ENCODE results near the gene MAMLD1.
A peak's percentile ranks its signal among the peaks of the same experiment; 100 is the strongest.

The MAMLD1 gene

GRCh38 chrX:150508451-150509367 lies 145.6 kb downstream of the MAMLD1 start:
- Histone ChIP-seq H3K9ac (ENCODE audit: low read length) (peak overlapping the region; percentile 46), H3K36me3 (ENCODE audit: control insufficient read depth, insufficient read depth, low read length) (no peaks in the 10 kb centered on the region), H3K4me3 (ENCODE audit: low read depth, low read length) (no peak overlapping the region), H3K27me3 (ENCODE audit: control insufficient read depth, insufficient read depth, low read length) (no peaks in the 10 kb centered on the region; the same call in 1 of the 2 replicates), H3K27ac (ENCODE audit: low read depth, low read length) (no peak overlapping the region; the same call in 1 of the 2 replicates), H3K9me3 (ENCODE audit: control insufficient read depth, insufficient read depth, low read depth, low read length) (no peaks in the 10 kb centered on the region), H3K4me1 (ENCODE audit: control insufficient read depth, insufficient read depth, low read length) (peaks cover 73% of the 10 kb centered on the region)

- H3K36me3 ChIP-seq (ENCODE audit: control insufficient read depth, insufficient read depth, low read length): no peaks in the 10 kb centered on the region
- peaks cover 3% of the 10 kb centered on the region; the same call in 1 of the 2 replicates for H3K27me3 ChIP-seq (ENCODE audit: control insufficient read depth, insufficient read depth, low read length)
- H3K27ac ChIP-seq (ENCODE audit: low read depth, low read length): no peak overlapping the region
- H3K9ac ChIP-seq (ENCODE audit: low read length): no peak overlapping the region
- no peaks in the 10 kb centered on the region for H3K9me3 ChIP-seq (ENCODE audit: control insufficient read depth, insufficient read depth, low read depth, low read length)
- no peak overlapping the region for H3K4me3 ChIP-seq (ENCODE audit: low read depth, low read length)
- H3K4me1 ChIP-seq (ENCODE audit: control insufficient read depth, insufficient read depth, low read length): peaks cover 73% of the 10 kb centered on the region
These were observed 146.6 kb downstream of the MAMLD1 start for GRCh38 chrX:150509703-150510102.

- Histone ChIP-seq H3K27ac (ENCODE audit: low read depth, low read length) (no peak overlapping the region), H3K36me3 (ENCODE audit: control insufficient read depth, insufficient read depth, low read length) (no peaks in the 10 kb centered on the region), H3K4me1 (ENCODE audit: control insufficient read depth, insufficient read depth, low read length) (peaks cover 47% of the 10 kb centered on the region), H3K9me3 (ENCODE audit: control insufficient read depth, insufficient read depth, low read depth, low read length) (no peaks in the 10 kb centered on the region), H3K27me3 (ENCODE audit: control insufficient read depth, insufficient read depth, low read length) (peaks cover 4% of the 10 kb centered on the region; the same call in 1 of the 2 replicates), H3K9ac (ENCODE audit: low read length) (no peak overlapping the region), H3K4me3 (ENCODE audit: low read depth, low read length) (no peak overlapping the region)
These were observed 149.4 kb downstream of the MAMLD1 start for GRCh38 chrX:150512461-150512901.

GRCh38 chrX:150513544-150513943 lies 150.4 kb downstream of the MAMLD1 start:
- Histone ChIP-seq H3K9ac (ENCODE audit: low read length) (no peak overlapping the region), H3K9me3 (ENCODE audit: control insufficient read depth, insufficient read depth, low read depth, low read length) (no peaks in the 10 kb centered on the region), H3K4me3 (ENCODE audit: low read depth, low read length) (no peak overlapping the region), H3K27ac (ENCODE audit: low read depth, low read length) (no peak overlapping the region), H3K4me1 (ENCODE audit: control insufficient read depth, insufficient read depth, low read length) (peaks cover 45% of the 10 kb centered on the region), H3K36me3 (ENCODE audit: control insufficient read depth, insufficient read depth, low read length) (no peaks in the 10 kb centered on the region), H3K27me3 (ENCODE audit: control insufficient read depth, insufficient read depth, low read length) (peaks cover 4% of the 10 kb centered on the region; the same call in 1 of the 2 replicates)

- peaks cover 35% of the 10 kb centered on the region for H3K4me1 ChIP-seq (ENCODE audit: control insufficient read depth, insufficient read depth, low read length)
- H3K9me3 ChIP-seq (ENCODE audit: control insufficient read depth, insufficient read depth, low read depth, low read length): no peaks in the 10 kb centered on the region
- H3K27ac ChIP-seq (ENCODE audit: low read depth, low read length): no peak overlapping the region
- H3K4me3 ChIP-seq (ENCODE audit: low read depth, low read length): no peak overlapping the region
- H3K27me3 ChIP-seq (ENCODE audit: control insufficient read depth, insufficient read depth, low read length): peaks cover 4% of the 10 kb centered on the region; the same call in 1 of the 2 replicates
- no peaks in the 10 kb centered on the region for H3K36me3 ChIP-seq (ENCODE audit: control insufficient read depth, insufficient read depth, low read length)
- no peak overlapping the region for H3K9ac ChIP-seq (ENCODE audit: low read length)
These were observed 151.3 kb downstream of the MAMLD1 start for GRCh38 chrX:150514462-150514861.

GRCh38 chrX:150515801-150516200 lies 152.7 kb downstream of the MAMLD1 start:
- Histone ChIP-seq H3K4me3 (ENCODE audit: low read depth, low read length) (no peak overlapping the region), H3K27me3 (ENCODE audit: control insufficient read depth, insufficient read depth, low read length) (peaks cover 4% of the 10 kb centered on the region; the same call in 1 of the 2 replicates), H3K9ac (ENCODE audit: low read length) (no peak overlapping the region), H3K27ac (ENCODE audit: low read depth, low read length) (no peak overlapping the region), H3K36me3 (ENCODE audit: control insufficient read depth, insufficient read depth, low read length) (no peaks in the 10 kb centered on the region), H3K4me1 (ENCODE audit: control insufficient read depth, insufficient read depth, low read length) (peaks cover 34% of the 10 kb centered on the region), H3K9me3 (ENCODE audit: control insufficient read depth, insufficient read depth, low read depth, low read length) (no peaks in the 10 kb centered on the region)

- peaks cover 4% of the 10 kb centered on the region; the same call in 1 of the 2 replicates for H3K27me3 ChIP-seq (ENCODE audit: control insufficient read depth, insufficient read depth, low read length)
- no peaks in the 10 kb centered on the region for H3K9me3 ChIP-seq (ENCODE audit: control insufficient read depth, insufficient read depth, low read depth, low read length)
- no peak overlapping the region for H3K27ac ChIP-seq (ENCODE audit: low read depth, low read length)
- H3K9ac ChIP-seq (ENCODE audit: low read length): no peak overlapping the region
- H3K4me3 ChIP-seq (ENCODE audit: low read depth, low read length): no peak overlapping the region
- H3K4me1 ChIP-seq (ENCODE audit: control insufficient read depth, insufficient read depth, low read length): peaks cover 32% of the 10 kb centered on the region
- H3K36me3 ChIP-seq (ENCODE audit: control insufficient read depth, insufficient read depth, low read length): no peaks in the 10 kb centered on the region
These were observed 154.3 kb downstream of the MAMLD1 start for GRCh38 chrX:150517303-150517910.

GRCh38 chrX:150522494-150522893 lies 159.4 kb downstream of the MAMLD1 start:
- no peaks in the 10 kb centered on the region for H3K9me3 ChIP-seq (ENCODE audit: control insufficient read depth, insufficient read depth, low read depth, low read length)
- no peak overlapping the region for H3K9ac ChIP-seq (ENCODE audit: low read length)
- H3K27me3 ChIP-seq (ENCODE audit: control insufficient read depth, insufficient read depth, low read length): no peaks in the 10 kb centered on the region; the same call in 1 of the 2 replicates
- H3K4me3 ChIP-seq (ENCODE audit: low read depth, low read length): no peak overlapping the region
- H3K4me1 ChIP-seq (ENCODE audit: control insufficient read depth, insufficient read depth, low read length): peaks cover 12% of the 10 kb centered on the region; the same call in 1 of the 2 replicates
- no peaks in the 10 kb centered on the region for H3K36me3 ChIP-seq (ENCODE audit: control insufficient read depth, insufficient read depth, low read length)
- no peak overlapping the region for H3K27ac ChIP-seq (ENCODE audit: low read depth, low read length)

- Histone ChIP-seq H3K36me3 (ENCODE audit: control insufficient read depth, insufficient read depth, low read length) (no peaks in the 10 kb centered on the region), H3K4me1 (ENCODE audit: control insufficient read depth, insufficient read depth, low read length) (peaks cover 5% of the 10 kb centered on the region; the same call in 1 of the 2 replicates), H3K9me3 (ENCODE audit: control insufficient read depth, insufficient read depth, low read depth, low read length) (no peaks in the 10 kb centered on the region), H3K9ac (ENCODE audit: low read length) (no peak overlapping the region), H3K27ac (ENCODE audit: low read depth, low read length) (no peak overlapping the region), H3K27me3 (ENCODE audit: control insufficient read depth, insufficient read depth, low read length) (no peaks in the 10 kb centered on the region; the same call in 1 of the 2 replicates), H3K4me3 (ENCODE audit: low read depth, low read length) (no peak overlapping the region)
These were observed 162.2 kb downstream of the MAMLD1 start for GRCh38 chrX:150525061-150525919.

GRCh38 chrX:150526692-150527091 lies 163.6 kb downstream of the MAMLD1 start:
- Histone ChIP-seq H3K9ac (ENCODE audit: low read length) (no peak overlapping the region), H3K4me1 (ENCODE audit: control insufficient read depth, insufficient read depth, low read length) (peaks cover 5% of the 10 kb centered on the region; the same call in 1 of the 2 replicates), H3K9me3 (ENCODE audit: control insufficient read depth, insufficient read depth, low read depth, low read length) (no peaks in the 10 kb centered on the region), H3K4me3 (ENCODE audit: low read depth, low read length) (no peak overlapping the region), H3K36me3 (ENCODE audit: control insufficient read depth, insufficient read depth, low read length) (no peaks in the 10 kb centered on the region), H3K27me3 (ENCODE audit: control insufficient read depth, insufficient read depth, low read length) (no peaks in the 10 kb centered on the region; the same call in 1 of the 2 replicates), H3K27ac (ENCODE audit: low read depth, low read length) (no peak overlapping the region)

Measured in HUES6 (cell line).